ENCODE results near the gene VRTN. TPM values are rescaled to one million over a fixed set of nuclear protein-coding genes. Genes with fewer than 3 reads are reported as not detected.
"Not testable (repeated sequence)": the region's sequence is repeated elsewhere in the genome, so short reads cannot be mapped to it uniquely, and the experiment has no call there.

VRTN gene
- total RNA-seq, 2 experiments from 2014 or later, result not detected

DNA sequence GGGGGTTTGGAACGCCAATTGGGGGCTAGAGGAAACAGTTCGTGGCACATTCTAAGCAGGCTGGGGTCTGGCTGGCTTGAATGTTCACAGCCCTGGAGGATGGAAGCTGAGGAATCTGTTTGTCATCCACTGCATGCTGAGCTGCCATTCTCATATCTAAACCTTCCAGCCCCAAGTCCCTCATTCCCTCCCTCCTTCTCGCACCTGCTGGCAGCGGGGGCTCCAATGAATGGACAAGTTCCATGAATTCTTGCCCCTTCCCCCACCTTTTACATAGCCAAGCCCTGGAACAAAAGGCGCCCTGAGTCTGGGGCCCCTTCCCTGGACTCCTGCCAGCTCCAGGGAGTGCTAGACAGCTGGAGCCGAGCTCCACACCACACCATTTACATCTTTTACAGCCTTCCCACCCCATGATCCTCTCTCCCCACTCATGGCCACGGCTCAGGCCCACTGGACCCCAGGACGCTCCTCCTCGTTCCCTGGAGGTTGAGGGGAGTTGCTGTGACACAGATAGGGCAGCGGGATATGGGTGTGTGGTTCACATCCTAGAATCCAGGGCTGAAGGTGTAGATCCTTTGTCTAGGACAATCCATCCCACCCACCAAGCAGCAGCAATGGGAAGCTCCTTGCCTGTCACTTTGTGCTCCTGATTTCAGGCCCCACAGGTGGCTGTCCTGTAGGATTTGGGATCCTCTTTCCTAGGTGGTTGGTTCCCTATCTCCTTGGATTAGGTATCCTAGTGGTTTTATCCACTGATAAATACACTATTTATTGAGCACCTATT lies 21.7 kb upstream of the VRTN start:
- Histone ChIP-seq H3K27me3 (ENCODE audit: control insufficient read depth in 1 of 2, insufficient read depth in 2 of 2, low read length in 2 of 2) (peaks cover 0 to 2% of the 10 kb centered on the region in 2 experiments), H3K27ac (ENCODE audit: low read depth in 1 of 2, low read length in 2 of 2) (no peak overlapping the region), H3K4me3 (ENCODE audit: low read length) (no peak overlapping the region), H3K36me3 (ENCODE audit: insufficient read depth, low read length) (no peaks in the 10 kb centered on the region), H3K4me1 (ENCODE audit: insufficient read depth, low read length) (no peaks in the 10 kb centered on the region), H3K9me3 (ENCODE audit: control insufficient read depth in 1 of 2, insufficient read depth in 1 of 2, low read length in 2 of 2) (no peaks in the 10 kb centered on the region)
- Mint-ChIP-seq H3K27ac (no peak overlapping the region), H3K4me3 (no peak overlapping the region), H3K9me3 (no peaks in the 10 kb centered on the region), H3K4me1 (ENCODE audit: low read depth) (no peaks in the 10 kb centered on the region), H3K36me3 (ENCODE audit: low read depth) (no peaks in the 10 kb centered on the region), H3K27me3 (peaks cover 9% of the 10 kb centered on the region)
- DNase-seq, result no peak
- ChIA-PET POLR2A (no interaction called here), CTCF (no interaction called here)
- TF ChIP-seq, protein P1, sequence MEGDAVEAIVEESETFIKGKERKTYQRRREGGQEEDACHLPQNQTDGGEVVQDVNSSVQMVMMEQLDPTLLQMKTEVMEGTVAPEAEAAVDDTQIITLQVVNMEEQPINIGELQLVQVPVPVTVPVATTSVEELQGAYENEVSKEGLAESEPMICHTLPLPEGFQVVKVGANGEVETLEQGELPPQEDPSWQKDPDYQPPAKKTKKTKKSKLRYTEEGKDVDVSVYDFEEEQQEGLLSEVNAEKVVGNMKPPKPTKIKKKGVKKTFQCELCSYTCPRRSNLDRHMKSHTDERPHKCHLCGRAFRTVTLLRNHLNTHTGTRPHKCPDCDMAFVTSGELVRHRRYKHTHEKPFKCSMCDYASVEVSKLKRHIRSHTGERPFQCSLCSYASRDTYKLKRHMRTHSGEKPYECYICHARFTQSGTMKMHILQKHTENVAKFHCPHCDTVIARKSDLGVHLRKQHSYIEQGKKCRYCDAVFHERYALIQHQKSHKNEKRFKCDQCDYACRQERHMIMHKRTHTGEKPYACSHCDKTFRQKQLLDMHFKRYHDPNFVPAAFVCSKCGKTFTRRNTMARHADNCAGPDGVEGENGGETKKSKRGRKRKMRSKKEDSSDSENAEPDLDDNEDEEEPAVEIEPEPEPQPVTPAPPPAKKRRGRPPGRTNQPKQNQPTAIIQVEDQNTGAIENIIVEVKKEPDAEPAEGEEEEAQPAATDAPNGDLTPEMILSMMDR (IDR thresholded peaks at IDR 0.05), result no peak
- no peak for ATAC-seq (ENCODE audit: poor library complexity)
- intact Hi-C loops (cut with DNase I, micrococcal nuclease), result no loop called here

DNA sequence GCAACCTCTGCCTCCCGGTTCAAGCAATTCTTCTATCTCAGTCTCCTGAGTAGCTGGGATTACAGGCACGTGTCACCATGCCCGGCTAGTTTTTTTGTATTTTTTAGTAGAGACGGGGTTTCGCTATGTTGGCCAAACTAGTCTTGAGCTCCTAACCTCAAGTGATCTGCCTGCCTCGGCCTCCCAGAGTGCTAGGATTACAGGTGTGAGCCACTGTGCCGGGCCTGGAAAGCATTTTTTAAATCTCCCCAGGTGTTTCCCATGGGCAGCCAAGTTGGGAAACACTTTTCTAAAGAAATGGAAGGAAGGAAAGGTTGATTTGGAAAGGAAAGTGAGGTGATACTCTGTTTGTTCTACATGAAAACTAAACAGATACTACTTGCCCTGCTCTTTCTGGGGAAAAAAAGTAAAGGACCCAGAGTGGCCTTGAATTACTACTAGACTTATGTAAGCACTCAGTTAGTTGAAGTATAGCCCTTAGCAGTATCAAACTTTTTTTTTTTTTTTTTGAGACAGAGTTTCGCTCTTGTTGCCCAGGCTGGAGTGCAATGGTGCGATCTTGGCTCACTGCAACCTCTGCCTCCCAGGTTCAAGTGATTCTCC lies 18.2 kb upstream of the VRTN start:
- ATAC-seq (ENCODE audit: poor library complexity), result not testable (repeated sequence)

DNA sequence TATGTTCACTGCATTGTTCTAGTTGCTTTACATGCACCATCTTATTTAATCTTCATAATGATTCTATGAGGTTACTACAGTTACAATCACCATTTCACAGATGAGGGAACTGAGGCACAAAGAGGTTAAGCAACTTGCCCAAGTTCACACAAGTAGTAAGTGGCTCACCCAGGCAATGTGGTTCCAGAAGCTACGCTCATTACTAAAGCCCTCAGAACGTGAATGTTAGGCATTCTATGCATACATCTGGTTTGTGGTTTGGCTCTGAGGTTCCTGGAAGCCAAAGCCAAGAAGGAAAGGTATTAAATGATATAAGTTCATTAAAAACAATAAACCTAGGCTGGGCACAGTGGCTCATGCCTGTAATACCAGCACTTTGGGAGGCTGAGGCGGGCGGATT lies 14.4 kb upstream of the VRTN start:
- TF ChIP-seq, protein P1 (IDR thresholded peaks at IDR 0.05), result no peak
- CTCF ChIA-PET, result no interaction called here
- no peak overlapping the region for H3K27ac ChIP-seq (ENCODE audit: low read depth in 1 of 2, low read length in 2 of 2)
- Mint-ChIP-seq H3K27ac (no peak overlapping the region), H3K36me3 (ENCODE audit: low read depth) (no peaks in the 10 kb centered on the region), H3K9me3 (no peaks in the 10 kb centered on the region), H3K27me3 (peaks cover 10% of the 10 kb centered on the region), H3K4me3 (no peak overlapping the region), H3K4me1 (ENCODE audit: low read depth) (no peaks in the 10 kb centered on the region)
- H3K27me3 ChIP-seq (ENCODE audit: control insufficient read depth in 1 of 2, insufficient read depth in 2 of 2, low read length in 2 of 2), result no peaks in the 10 kb centered on the region
- no peaks in the 10 kb centered on the region for H3K9me3 ChIP-seq (ENCODE audit: control insufficient read depth in 1 of 2, insufficient read depth in 1 of 2, low read length in 2 of 2)
- DNase-seq (no peak), ATAC-seq (ENCODE audit: poor library complexity) (no peak)
- H3K36me3 ChIP-seq (ENCODE audit: insufficient read depth, low read length), result no peaks in the 10 kb centered on the region
- H3K4me1 ChIP-seq (ENCODE audit: insufficient read depth, low read length), result no peaks in the 10 kb centered on the region
- H3K4me3 ChIP-seq (ENCODE audit: low read length), result no peak overlapping the region
- intact Hi-C loops (cut with DNase I, micrococcal nuclease), result no loop called here
- POLR2A ChIA-PET, result no interaction called here

More for the DNA sequence above, 18.2 kb upstream of the VRTN start:
- H3K27me3 ChIP-seq (ENCODE audit: control insufficient read depth in 1 of 2, insufficient read depth in 2 of 2, low read length in 2 of 2); H3K36me3 Mint-ChIP-seq (ENCODE audit: low read depth); POLR2A ChIA-PET; H3K4me3 ChIP-seq (ENCODE audit: low read length); intact Hi-C loops (cut with DNase I, micrococcal nuclease); CTCF ChIA-PET; H3K4me1 Mint-ChIP-seq (ENCODE audit: low read depth); H3K27ac ChIP-seq (ENCODE audit: low read depth in 1 of 2, low read length in 2 of 2); DNase-seq; H3K9me3 Mint-ChIP-seq; H3K27ac Mint-ChIP-seq; H3K4me3 Mint-ChIP-seq; H3K36me3 ChIP-seq (ENCODE audit: insufficient read depth, low read length); H3K4me1 ChIP-seq (ENCODE audit: insufficient read depth, low read length); H3K9me3 ChIP-seq (ENCODE audit: control insufficient read depth in 1 of 2, insufficient read depth in 1 of 2, low read length in 2 of 2): not testable (repeated sequence)
- peaks cover 16% of the 10 kb centered on the region for H3K27me3 Mint-ChIP-seq

All from CD4-positive, alpha-beta T cell (primary cell).